Progenitor cell of endocrine pancreas (in vitro differentiated cells): ENCODE data around the gene OR5M11. TPM values are rescaled to one million over a fixed set of nuclear protein-coding genes. Genes with fewer than 3 reads are reported as not detected.

Experiments used
- DNase-seq: peaks from one replicate; pipeline ENCODE4 v3.0.0; 2021; ENCODE audit warnings: low spot score; ENCODE audit not compliant: unreplicated experiment
- H3K27ac Mint-ChIP-seq: 2 replicates; pipeline ENCODE4 v1.8.0; 2021; ENCODE audit warnings: mild to moderate bottlenecking, moderate library complexity, mixed read lengths
- H3K27me3 Mint-ChIP-seq: 2 replicates; pipeline ENCODE4 v1.8.0; 2021; ENCODE audit warnings: mixed read lengths
- H3K36me3 Mint-ChIP-seq: 2 replicates; pipeline ENCODE4 v1.8.0; 2022; ENCODE audit warnings: mixed read lengths; ENCODE audit not compliant: insufficient read depth
- H3K4me1 Mint-ChIP-seq: 2 replicates; pipeline ENCODE4 v1.8.0; 2021; ENCODE audit warnings: low read depth, mixed read lengths
- H3K4me3 Mint-ChIP-seq: 2 replicates; pipeline ENCODE4 v1.8.0; 2021; ENCODE audit warnings: low read depth, mild to moderate bottlenecking, moderate library complexity, mixed read lengths
- H3K9me3 Mint-ChIP-seq: 2 replicates; pipeline ENCODE4 v1.8.0; 2021; ENCODE audit warnings: low read depth, mixed read lengths
- CTCF ChIP-seq: fragments of 200-600 bp; sonication (generic); IDR thresholded peaks from one replicate; pipeline ENCODE4 v1.5.0; 2021; ENCODE audit warnings: antibody characterized with exemption, mild to moderate bottlenecking; ENCODE audit not compliant: unreplicated experiment
- total RNA-seq: library from RNA; stranded (reverse); gene quantifications from 2 replicates; pipeline ENCODE4 v1.2.1, GENCODE V29; 2021

OR5M11 gene
- total RNA-seq, 1 donor from 2014 or later, result not detected

- no peak for TF ChIP-seq CTCF
- Mint-ChIP-seq H3K4me1 (no peaks in the 10 kb centered on the region), H3K36me3 (peaks cover 1% of the 10 kb centered on the region), H3K4me3 (no peak overlapping the region), H3K27ac (no peak overlapping the region), H3K9me3 (peaks cover 8% of the 10 kb centered on the region), H3K27me3 (no peaks in the 10 kb centered on the region)
- no peak for DNase-seq
These were observed 33.6 kb downstream of the OR5M11 start for GRCh38 chr11:56509439-56509838.

GRCh38 chr11:56497010-56497409, 46.0 kb downstream of the OR5M11 start:
- no peak for DNase-seq
- no peaks in the 10 kb centered on the region for H3K4me1 Mint-ChIP-seq
- no peaks in the 10 kb centered on the region for H3K27me3 Mint-ChIP-seq
- TF ChIP-seq CTCF, result no peak
- no peak overlapping the region for H3K4me3 Mint-ChIP-seq
- peaks cover 1% of the 10 kb centered on the region for H3K36me3 Mint-ChIP-seq
- H3K9me3 Mint-ChIP-seq, result peaks cover 4% of the 10 kb centered on the region
- no peak overlapping the region for H3K27ac Mint-ChIP-seq

GRCh38 chr11:56495117-56495516, 47.9 kb downstream of the OR5M11 start:
- TF ChIP-seq CTCF, result no peak
- peaks cover 1% of the 10 kb centered on the region for H3K36me3 Mint-ChIP-seq
- no peaks in the 10 kb centered on the region for H3K4me1 Mint-ChIP-seq
- H3K4me3 Mint-ChIP-seq, result no peak overlapping the region
- H3K27ac Mint-ChIP-seq, result no peak overlapping the region
- DNase-seq, result no peak
- no peaks in the 10 kb centered on the region for H3K27me3 Mint-ChIP-seq
- peaks cover 8% of the 10 kb centered on the region for H3K9me3 Mint-ChIP-seq

Other genes with a start within 250 kb of the OR5M11 start
- not detected in 2 replicates for gene OR8K3, start 228.1 kb downstream of the OR5M11 start, total RNA-seq
- gene OR8K1, start 197.2 kb downstream of the OR5M11 start, total RNA-seq, result not detected in 2 replicates
- not detected in 2 replicates for gene OR8J1, start 189.0 kb downstream of the OR5M11 start, total RNA-seq
- gene OR8U1, start 167.6 kb downstream of the OR5M11 start, total RNA-seq, result not detected in 2 replicates
- not detected in 2 replicates for gene OR5AL1, start 130.6 kb downstream of the OR5M11 start, total RNA-seq
- gene OR5M3, start 69.9 kb downstream of the OR5M11 start, total RNA-seq, result not detected in 2 replicates
- not detected in 2 replicates for gene OR5M8, start 51.9 kb downstream of the OR5M11 start, total RNA-seq
- not detected in 2 replicates for gene OR5M10, start 34.5 kb upstream of the OR5M11 start, total RNA-seq
- gene OR5M1, start 71.6 kb upstream of the OR5M11 start, total RNA-seq, result not detected in 2 replicates
- gene OR5AP2, start 99.2 kb upstream of the OR5M11 start, total RNA-seq, result not detected in 2 replicates
- gene OR5AR1, start 120.4 kb upstream of the OR5M11 start, total RNA-seq, result not detected in 2 replicates
- not detected in 2 replicates for gene OR9G1, start 155.8 kb upstream of the OR5M11 start, total RNA-seq
- not detected in 2 replicates for gene OR9G4, start 205.4 kb upstream of the OR5M11 start, total RNA-seq